RWPE1 (cell line): ENCODE measurements around the gene OSBPL6.

ENCODE experiments used
- CTCF ChIA-PET: fragments of 350-600 bp; sonication (Branson Sonifier 250); formaldehyde crosslinking; extraction: SDS; loops from one replicate; lab custom pipeline; 2021; lab: Yijun Ruan, JAX
- POLR2A ChIA-PET: fragments of 400-600 bp; formaldehyde crosslinking; extraction: SDS; loops from one replicate; lab custom pipeline; 2020; ENCODE audit warnings: antibody characterized with exemption; ENCODE audit not compliant: low non-redundant PET; lab: Yijun Ruan, JAX
- DNase-seq: peaks from one replicate; pipeline ENCODE4 v3.0.0; 2012; ENCODE audit warnings: low spot score
- H3K27ac ChIP-seq: fragments of 450-650 bp; 2 replicates; pipeline ENCODE4 v1.5.1; 2017
- CTCF ChIP-seq: fragments of 450-650 bp; conservative IDR thresholded peaks from 2 replicates; pipeline ENCODE4 v1.5.1; 2017; ENCODE audit warnings: low read depth, mild to moderate bottlenecking

Gene OSBPL6

GRCh38 chr2:178247250-178247649, 52.9 kb downstream of the OSBPL6 start:
- no peak overlapping the region for H3K27ac ChIP-seq
- CTCF ChIA-PET, result interaction anchor here (0.5 kb wide), 1 partner anchor 51 kb away, joined by 5 read pairs; no protein-coding TSS in a partner anchor
- TF ChIP-seq CTCF, result no peak
- POLR2A ChIA-PET, result no interaction called here
- no peak for DNase-seq

DNA sequence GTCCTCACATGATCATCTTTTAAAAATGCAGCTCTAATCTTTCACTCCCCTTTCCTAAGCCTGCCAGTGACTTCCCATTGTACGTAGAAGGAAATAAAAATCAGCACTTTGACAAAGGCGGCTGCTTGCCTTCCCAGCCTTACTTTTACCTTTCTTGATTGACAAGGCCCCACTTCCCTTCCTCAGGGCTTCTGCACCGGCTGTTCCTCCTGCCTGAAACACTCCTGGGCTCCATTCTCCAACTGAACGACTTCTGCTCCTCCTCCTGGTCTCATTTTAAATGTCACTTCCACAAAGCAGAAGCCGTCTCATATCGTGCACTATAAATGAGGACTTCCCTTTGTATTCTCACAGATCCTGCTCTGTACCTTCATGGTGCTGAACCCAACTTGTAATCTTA, 56.1 kb downstream of the OSBPL6 start:
- TF ChIP-seq CTCF, result no peak
- DNase-seq, result no peak
- POLR2A ChIA-PET, result no interaction called here
- CTCF ChIA-PET, result interaction anchor here (0.7 kb wide), 1 partner anchor 30 kb away, joined by 4 read pairs; no protein-coding TSS in a partner anchor
- H3K27ac ChIP-seq, result no peak overlapping the region

DNA sequence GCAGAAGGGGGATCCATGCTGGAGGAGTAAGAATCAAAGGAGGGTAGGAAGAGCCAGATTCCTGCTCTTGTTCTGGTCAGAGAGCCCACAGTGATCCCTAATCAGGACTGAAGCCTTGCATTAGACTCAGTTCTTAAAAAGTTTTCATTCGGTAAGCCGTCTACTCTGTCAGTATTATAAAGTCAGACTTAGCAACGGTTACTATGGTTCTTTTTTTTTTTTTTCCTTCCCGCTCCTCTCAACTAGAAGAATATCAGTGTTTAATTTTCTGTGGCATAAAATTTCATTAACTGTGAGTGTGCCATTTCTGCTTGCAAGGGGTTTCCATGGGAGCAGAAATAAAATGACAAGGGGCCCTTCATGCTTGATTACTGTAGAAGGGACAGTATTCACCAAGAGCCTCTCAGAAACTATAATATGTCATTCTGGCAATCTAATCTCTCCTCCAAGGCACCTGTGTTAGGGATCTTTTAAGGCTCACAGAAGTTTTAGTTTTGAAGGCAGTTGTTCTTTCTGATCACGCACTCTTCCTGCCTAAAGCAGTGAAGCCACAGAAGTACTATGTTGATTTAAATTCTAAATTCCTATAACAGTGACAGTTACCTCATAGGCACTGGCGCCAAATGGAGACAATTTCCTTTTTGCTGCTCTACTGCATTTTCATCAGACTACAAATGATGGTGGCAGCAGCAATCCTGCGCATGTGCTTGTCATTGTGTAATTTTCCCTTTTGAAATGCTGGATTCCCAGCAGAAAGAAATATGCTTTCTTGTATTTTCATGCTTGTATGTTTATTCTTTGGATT, 57.0 kb downstream of the OSBPL6 start:
- no peak for DNase-seq
- ChIA-PET POLR2A (no interaction called here), CTCF (interaction anchor here (0.7 kb wide), 1 partner anchor 31 kb away, joined by 4 read pairs; no protein-coding TSS in a partner anchor)
- H3K27ac ChIP-seq, result no peak overlapping the region
- no peak for TF ChIP-seq CTCF

DNA sequence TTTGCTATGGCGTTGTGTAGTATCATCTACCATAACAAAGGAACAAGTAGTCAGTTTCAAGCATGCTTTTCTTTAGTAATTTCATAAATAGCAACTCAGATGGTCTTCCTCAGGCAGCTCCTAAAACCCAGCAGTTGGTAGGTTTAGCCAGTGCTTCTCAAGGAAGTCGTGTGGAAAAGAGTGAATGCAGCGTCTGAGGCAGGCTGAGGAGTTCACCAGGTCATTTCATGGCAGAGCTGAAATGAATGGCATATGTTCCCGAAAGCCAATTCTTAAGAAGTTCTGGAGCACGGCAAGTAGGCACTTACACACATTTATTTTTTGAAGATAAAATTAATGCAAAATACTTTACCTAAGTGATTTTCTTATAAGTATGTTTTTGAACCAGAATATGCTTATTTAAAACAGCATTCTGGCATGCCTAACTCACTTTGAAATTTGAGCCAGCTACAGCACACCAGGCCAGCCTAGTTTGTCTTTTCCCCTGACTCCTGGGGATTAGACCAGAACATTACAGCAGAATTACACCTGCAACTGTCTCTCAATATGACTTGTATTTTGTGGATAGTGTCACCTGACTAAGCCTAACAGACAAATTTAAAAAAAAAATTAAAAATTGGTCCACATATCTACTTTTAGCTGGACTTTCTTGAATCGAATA, 62.2 kb downstream of the OSBPL6 start:
- DNase-seq, result no peak
- ChIA-PET CTCF (interaction anchor here (0.6 to 1.2 kb wide), 2 partner anchors 23 to 75 kb away, joined by 3 to 10 read pairs; no protein-coding TSS in a partner anchor), POLR2A (no interaction called here)
- no peak overlapping the region for H3K27ac ChIP-seq
- TF ChIP-seq CTCF, result no peak

- TF ChIP-seq CTCF, result no peak
- DNase-seq, result no peak
- ChIA-PET CTCF (interaction anchor here (1.2 kb wide), 1 partner anchor 23 kb away, joined by 10 read pairs; no protein-coding TSS in a partner anchor), POLR2A (interaction anchor here (0.6 kb wide), 1 partner anchor 114 kb away, joined by 3 read pairs; no protein-coding TSS in a partner anchor)
- no peak overlapping the region for H3K27ac ChIP-seq
Observed at GRCh38 chr2:178257127-178257526, 62.8 kb downstream of the OSBPL6 start.

- no peak for TF ChIP-seq CTCF
- peak; percentile 16 for DNase-seq
- ChIA-PET POLR2A (no interaction called here), CTCF (interaction anchor here (0.5 to 0.9 kb wide), 5 partner anchors 12 to 96 kb away, joined by 3 to 6 read pairs (median 3); no protein-coding TSS in a partner anchor)
- H3K27ac ChIP-seq, result no peak overlapping the region
Observed at GRCh38 chr2:178258916-178259315, 64.6 kb downstream of the OSBPL6 start.
